ENCODE data around the gene ZNF83.

- TF ChIP-seq CTCF (IDR thresholded peaks at IDR 0.05) = no peak
- no peak for TF ChIP-seq POLR2A (IDR thresholded peaks at IDR 0.05)
These were observed 1.8 kb upstream of the ZNF83 start for GRCh38 chr19:52639996-52640395.
